PFSK-1 (cell line): ENCODE data around the gene DPM1.

Experiments
- FOXP2 ChIP-seq: optimal IDR thresholded peaks from 2 replicates; pipeline ENCODE3; 2011; ENCODE audit warnings: borderline replicate concordance, control low read depth, inconsistent platforms; ENCODE audit not compliant: insufficient read depth; ENCODE audit errors: extremely low read length, extremely low read depth
- POLR2AphosphoS5 ChIP-seq: IDR thresholded peaks from 2 replicates; pipeline ENCODE4 v1.6.1; 2012; ENCODE audit warnings: low read depth, mild to moderate bottlenecking, control low read depth, low read length, moderate library complexity
- REST ChIP-seq, 2 experiments: IDR thresholded peaks; 2 replicates each; pipeline versions ENCODE4 v1.6.1 to v1.8.0; 2011 to 2012; ENCODE audit warnings: low read depth in 2 of 2, low read length in 2 of 2, control low read depth in 1 of 2, inconsistent platforms in 1 of 2, mild to moderate bottlenecking in 1 of 2, moderate library complexity in 1 of 2; ENCODE audit not compliant: insufficient read depth in 1 of 2
- SIN3A ChIP-seq: IDR thresholded peaks from 2 replicates; pipeline ENCODE4 v1.6.1; 2012; ENCODE audit warnings: mild to moderate bottlenecking, low read length, moderate library complexity, borderline replicate concordance; ENCODE audit not compliant: insufficient read depth
- TAF1 ChIP-seq: IDR thresholded peaks from 2 replicates; pipeline ENCODE4 v1.6.1; 2012; ENCODE audit warnings: low read length, control low read depth, borderline replicate concordance; ENCODE audit not compliant: insufficient read depth

Gene DPM1

GRCh38 chr20:51002633-51003032 lies 44.3 kb upstream of the DPM1 start:
- TF ChIP-seq POLR2AphosphoS5 (no peak), SIN3A (no peak), FOXP2 (no peak), REST (IDR thresholded peaks at IDR 0.05; ENCODE audit: insufficient read depth in 1 of 2, low read depth in 2 of 2, low read length in 2 of 2) (no peak), TAF1 (no peak)

- TF ChIP-seq TAF1 (no peak), FOXP2 (no peak), REST (IDR thresholded peaks at IDR 0.05; ENCODE audit: insufficient read depth in 1 of 2, low read depth in 2 of 2, low read length in 2 of 2) (no peak), SIN3A (no peak), POLR2AphosphoS5 (no peak)
Observed at GRCh38 chr20:51001430-51002265, 43.3 kb upstream of the DPM1 start.

GRCh38 chr20:50999355-50999754 lies 41.0 kb upstream of the DPM1 start:
- TF ChIP-seq TAF1 (no peak), REST (IDR thresholded peaks at IDR 0.05; ENCODE audit: insufficient read depth in 1 of 2, low read depth in 2 of 2, low read length in 2 of 2) (no peak), FOXP2 (no peak), POLR2AphosphoS5 (no peak), SIN3A (no peak)

- no peak for TF ChIP-seq REST (IDR thresholded peaks at IDR 0.05; ENCODE audit: insufficient read depth in 1 of 2, low read depth in 2 of 2, low read length in 2 of 2)
- TF ChIP-seq SIN3A, result no peak
- TF ChIP-seq FOXP2, result no peak
- no peak for TF ChIP-seq TAF1
- TF ChIP-seq POLR2AphosphoS5, result no peak
Observed at GRCh38 chr20:50996901-50997865, 38.9 kb upstream of the DPM1 start.
